CD4-positive, alpha-beta T cell treated with Interleukin-6 at 100 ng/mL for 8 hours (primary cell): ENCODE data around the gene PIK3R6.

Source experiments
- DNase-seq: peaks from one replicate; pipeline ENCODE4 v3.0.0-alpha.2; 2020; ENCODE audit warnings: mixed read lengths, low spot score

Gene PIK3R6

DNA sequence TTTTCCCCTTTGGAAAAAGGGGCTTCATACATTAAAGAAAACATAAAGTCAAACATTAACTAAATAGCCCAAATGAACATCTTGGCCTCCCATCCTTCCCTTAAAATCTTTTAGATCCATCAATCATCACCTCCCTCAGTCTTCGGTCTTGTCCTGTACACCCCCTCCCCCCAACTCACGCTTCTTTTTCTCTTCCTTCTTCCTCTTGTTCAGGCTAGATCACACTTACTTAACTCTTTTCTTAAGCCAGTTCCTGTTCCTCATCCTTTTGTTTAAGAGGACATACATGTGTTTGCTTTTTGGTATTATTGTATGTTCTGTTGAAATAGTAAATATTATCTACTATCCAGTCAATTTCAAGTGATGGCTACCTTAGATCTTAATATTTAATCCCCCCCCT is 73.8 kb downstream of the PIK3R6 start:
- no peak for DNase-seq

DNA sequence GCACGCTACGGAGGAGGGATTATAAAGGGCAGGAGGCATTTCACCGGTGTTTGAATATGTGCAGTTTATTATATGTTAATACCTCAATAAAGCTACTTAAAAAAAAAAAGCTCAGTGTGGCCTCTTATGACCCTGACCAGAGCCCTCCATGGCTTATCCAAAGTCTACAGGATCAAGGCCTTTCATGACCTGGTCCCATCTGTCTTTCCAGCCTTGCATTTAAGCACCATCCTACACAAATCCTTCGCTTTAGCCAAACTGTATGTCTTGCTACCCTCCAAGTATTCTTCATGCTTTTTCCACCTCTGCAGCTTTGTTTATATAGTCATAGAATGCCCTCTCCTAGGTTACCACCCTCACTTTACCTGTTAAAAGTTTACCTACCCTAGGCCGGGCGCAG is 74.8 kb downstream of the PIK3R6 start:
- no peak for DNase-seq

DNA sequence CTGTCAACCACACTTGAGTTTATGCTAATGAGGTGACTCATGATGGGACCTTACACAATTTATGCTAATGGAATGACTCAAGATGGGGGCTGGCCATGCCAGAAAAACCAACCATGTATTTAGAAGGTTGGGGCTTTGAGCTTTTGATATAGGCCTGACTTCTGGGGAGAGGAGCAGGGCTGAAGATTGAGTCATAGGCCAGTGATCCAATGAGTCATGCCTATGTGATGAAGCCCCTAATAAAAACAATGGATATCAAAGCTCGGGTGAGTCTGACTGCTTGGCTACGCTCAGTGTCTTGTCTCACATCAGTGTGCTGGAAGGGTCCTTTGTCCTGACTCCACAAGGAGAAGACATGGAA is 75.6 kb downstream of the PIK3R6 start:
- DNase-seq = no peak

DNA sequence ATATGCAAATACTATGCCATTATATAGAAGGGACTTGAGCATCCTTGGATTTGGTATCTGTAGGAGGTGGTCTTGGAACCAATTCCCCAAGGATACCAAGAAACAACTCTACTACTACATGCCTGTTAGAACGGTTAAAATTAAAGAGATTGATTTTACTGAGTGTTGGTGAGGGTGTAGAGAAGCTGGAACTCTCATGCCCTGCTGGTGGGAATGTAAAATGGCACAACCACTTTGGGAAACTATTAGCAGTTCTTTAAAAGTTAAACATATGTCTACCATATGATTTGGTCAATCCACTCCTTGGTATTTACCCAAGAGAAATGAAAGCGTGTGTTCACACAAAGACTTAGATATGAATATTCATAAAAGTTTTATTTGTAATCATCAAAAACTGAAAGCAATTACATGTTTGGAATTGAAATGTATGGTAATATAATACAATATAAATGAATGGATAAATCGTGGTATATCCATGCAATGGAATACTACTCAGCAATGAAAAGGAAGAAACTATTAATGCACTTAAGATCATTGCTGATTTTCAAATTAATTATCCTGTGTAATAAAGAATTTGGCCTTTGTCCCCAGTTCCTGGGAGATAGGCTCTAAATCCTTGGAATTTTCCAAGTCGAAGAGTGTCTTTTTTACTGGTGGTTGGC is 76.1 kb downstream of the PIK3R6 start:
- DNase-seq = no peak

DNA sequence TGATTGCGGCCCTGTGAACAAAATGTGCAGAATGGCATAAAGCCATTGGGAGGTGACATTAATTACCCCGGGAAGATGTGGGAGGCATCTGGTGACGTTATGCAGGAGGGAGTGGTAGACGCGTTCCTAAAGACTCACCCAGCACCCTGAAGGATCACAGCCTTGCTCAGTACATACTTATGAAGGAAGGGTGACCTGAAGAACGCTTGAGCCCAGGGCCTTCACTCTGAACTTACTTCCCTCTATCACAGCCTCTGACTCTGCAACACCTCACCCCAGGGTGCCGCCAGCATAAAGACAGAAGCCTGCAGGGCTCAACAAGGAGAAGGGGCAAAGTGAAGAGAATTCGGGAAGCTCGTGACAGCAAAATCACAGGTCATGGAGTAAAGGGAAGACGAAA is 77.7 kb downstream of the PIK3R6 start:
- no peak for DNase-seq

DNA sequence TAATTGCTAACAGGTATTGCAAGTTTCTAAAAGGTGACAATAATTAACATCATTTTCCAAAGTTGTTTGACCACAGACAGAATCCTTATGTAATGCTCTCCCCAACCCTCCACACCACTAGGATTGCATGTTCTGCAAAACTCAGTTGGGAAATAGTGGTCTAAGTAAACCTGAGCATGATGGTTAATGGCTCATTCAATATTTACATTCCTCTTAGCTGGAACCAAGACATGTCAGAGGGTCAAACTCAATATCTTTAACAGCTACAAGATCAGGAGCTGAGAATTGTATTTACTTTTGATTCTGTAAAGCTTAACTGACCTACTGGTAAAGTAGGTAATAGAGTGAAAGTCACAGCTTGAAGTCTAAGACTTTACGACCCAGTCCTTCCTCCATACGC is 78.5 kb downstream of the PIK3R6 start:
- no peak for DNase-seq

DNA sequence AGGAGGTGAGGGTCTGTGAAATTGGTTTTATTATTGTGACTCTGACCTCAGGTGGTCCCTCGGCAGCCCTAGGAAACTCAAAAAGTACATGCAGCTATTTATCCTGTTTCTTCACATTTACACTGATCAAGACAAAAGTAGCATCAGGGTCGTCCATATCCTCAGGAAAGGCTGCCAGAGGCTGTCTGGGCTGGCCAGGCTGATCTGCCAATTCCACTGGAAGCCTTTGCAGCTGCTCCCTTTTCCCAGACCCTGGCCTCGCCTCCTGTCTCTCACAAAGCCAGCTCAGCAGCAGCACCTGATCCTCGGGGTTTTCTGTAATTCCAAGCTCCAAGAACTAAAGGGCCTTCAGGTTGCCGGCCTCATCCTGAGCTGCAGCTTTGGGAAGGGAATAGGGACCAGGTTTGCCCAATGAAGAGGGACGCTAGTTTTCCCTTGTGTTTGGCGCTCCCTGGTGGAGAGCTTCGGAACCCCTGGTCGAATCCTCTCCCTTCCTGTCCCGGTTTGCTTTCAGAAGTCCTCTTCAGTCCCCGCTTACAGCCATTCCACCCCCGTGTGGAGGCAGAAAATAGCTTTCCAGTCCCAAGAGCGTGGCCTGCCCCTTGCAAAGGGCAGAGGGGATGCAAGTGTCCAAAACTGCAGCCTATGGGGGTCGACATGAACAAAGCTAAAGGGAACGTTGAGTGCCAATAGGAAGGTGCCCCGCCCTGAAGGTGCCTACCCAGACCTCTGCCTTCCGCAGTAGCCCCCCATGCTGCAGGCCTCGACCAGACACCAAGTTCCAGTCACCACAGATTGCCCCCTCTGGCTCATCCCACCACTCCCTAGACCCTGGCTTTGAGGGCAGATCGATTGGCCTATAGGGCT is 81.7 kb downstream of the PIK3R6 start:
- peak; percentile 40 for DNase-seq

DNA sequence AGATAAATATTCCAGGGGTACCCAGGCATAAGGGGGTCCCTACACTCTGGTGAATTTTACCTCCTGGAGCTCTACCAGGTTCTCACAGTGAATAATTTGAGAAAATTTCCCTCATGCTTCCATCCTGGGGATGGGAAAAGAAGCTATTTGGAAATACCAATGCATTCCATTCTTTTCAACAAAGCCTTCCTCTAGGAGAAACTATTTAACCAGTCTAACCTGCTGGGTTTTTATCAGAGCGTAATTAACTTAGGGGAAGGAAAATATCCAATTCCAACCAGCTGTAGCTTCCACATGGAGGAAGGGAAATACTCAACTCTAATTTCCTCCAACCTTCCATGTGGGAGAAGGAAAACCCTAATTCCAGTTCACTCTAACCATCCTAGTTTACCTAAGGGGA is 85.3 kb downstream of the PIK3R6 start:
- no peak for DNase-seq

DNA sequence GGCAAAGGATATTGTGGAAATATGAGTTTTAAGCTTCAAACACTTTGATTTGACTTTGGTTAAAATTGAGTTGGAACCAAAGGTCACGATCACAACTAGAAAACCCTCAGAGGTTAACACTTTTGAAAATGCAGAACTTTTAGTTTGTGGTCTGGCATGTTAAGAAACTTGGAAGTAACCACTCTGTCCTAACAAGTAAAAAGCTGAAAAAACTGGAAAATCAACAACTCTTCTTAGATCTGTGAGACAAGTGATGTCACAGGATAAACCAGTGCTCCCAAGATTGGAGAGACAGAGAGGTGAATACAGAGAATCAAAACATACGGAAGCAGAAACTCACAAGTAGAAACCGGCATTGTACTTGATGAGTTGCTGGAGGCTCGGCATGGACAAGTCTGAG is 85.7 kb downstream of the PIK3R6 start:
- DNase-seq = no peak

DNA sequence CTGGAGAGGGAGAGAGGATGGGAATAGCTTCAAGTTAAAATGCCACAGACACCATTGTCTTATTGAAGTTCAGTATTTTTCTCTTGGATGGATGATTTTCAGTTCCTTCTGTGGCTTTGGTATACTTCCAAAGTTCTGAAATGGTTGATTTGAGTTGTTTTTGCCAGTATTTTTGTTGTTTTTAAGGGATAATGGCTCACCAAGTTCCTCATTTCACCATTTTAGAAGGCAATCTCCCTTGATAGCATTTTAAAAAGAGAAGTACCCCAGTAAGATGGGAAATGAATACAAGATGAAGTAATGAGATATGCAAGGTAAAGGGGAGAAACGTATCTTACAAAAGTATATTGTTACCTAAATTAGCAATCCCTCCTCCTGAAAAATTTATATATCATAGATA is 90.6 kb downstream of the PIK3R6 start:
- no peak for DNase-seq

DNA sequence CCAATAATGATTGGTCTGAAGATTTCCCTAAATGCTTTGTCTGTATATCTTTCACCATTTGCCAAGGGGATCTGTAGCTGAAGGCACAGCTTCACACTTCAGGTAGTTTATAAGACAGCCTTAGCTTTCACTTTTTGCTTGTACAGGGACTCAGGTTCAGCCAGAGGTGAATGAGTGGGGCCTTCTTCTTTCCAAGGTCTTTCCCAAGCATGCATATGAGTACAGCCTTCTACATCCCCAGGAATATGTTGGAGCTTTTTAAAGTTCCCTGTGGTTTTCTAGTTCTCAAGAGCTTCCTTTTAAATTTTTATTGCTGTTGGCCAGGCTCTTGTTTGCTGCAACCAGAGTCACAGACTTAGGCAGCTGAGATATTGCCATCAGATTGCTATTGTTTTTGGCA is 91.2 kb downstream of the PIK3R6 start:
- DNase-seq = no peak

DNA sequence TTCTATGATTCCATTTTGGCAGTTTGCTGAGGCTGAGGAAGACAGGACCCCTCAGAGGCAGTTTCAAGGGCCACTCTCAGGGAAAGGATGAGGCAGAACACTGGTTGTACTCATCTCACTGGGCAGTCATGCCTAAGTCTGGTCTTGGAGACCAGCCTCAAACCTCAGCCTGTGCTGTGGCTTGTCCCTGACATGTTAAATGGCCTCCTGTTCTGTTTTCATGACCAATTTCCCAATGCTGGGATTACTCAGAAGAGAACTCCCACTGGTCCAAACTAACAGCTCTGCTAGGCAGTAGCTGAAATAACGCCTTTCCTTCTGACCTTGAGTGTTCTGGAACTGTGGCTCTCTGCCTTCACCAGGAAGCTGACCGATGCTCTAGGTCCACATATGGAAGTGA is 100.7 kb downstream of the PIK3R6 start:
- no peak for DNase-seq

DNA sequence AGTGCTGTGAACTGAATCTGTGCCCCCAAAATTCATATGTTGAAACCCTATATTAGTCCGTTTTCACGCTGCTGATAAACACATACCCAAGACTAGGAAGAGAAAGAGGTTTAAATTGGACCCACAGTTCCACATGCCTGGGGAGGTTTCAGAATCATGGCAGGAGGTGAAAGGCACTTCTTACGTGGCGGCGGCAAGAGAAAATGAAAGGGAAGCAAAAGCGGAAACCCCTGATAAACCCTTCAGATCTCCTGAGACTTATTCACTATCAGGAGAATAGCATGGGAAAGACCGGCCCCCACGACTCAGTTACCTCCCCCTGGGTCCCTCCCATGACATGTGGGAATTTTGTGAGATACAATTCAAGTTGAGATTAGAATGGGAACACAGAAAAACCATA is 105.5 kb downstream of the PIK3R6 start:
- DNase-seq = no peak

DNA sequence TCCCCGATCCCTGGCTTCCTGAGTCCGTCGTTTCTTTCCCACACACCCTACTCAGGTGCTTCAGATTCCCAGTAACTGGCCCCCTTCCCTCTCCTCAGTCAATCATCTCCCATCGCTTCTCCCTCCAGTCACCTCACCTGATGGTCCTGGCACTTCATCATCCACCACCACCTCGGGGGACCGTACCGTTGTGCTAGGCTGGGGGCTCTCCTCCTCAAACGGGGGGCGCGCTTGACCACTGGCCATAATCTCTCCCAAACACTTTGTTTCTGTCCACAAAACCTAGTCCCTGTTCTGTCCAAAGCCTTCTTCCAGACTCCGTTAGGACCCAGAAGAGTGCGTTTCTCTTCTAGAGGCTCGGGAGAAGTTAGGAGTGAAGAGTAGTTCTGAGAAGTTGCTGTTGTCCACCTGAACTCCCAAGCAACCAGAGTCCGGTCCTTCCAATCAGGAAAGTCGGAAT is 109.3 kb downstream of the PIK3R6 start, which contains the start of gene SPDYE4:
SPDYE4 (minus strand) TSS at position 410 of the 460 bp plus-strand sequence; CDS start at position 246, 164 bp downstream.
- no peak for DNase-seq

DNA sequence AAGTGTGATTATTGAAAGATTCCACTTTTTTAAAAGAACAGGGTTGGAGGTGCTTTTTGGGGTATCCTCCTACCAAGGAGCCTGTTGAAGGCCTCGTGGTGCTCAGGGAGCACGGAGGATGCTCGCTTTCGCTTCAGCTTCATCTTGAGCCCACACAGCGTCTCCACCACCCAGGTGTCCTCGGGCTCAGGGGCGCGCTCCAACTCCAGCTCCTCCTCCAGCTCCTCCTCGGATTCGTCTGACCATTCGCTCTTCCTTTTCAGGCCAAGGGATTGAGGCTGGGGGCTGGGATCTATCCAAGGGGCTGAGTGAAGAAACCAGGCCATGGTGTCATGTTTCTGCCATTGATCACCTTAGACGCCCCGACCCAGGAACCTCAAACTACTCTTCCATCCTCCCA is 110.3 kb downstream of the PIK3R6 start:
- no peak for DNase-seq

DNA sequence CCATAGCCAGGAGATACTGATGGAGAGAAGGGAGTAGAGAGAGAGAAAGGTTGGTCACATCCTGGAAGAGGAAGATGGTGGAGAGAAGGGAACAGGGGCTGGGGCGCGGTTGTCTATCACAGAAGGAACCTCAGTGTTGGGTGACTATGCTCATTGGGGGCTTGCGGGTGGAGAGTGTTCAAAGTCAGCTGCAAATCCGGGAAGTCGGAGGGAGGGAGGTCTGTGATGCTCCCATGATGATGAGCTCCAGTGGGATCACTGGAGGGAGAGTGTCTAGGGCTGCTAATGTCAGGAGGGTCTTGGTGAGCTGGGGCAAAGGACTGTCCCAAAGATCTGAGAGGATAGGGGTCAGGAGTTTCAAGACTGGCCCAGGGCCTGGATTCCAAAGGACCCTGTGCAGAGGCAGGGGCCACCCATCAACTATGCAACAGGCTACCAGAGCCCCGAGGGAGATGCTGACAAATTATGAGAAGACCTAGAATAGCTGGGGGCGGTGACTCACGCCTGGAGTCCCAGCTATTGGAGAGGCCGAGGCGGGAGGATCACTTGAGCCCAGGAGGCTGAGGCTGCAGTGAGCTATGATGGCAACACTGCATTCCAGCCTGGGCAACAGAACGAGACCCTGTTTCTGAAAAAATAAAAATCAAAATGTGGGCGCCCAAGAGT is 111.8 kb downstream of the PIK3R6 start:
- DNase-seq = no peak

DNA sequence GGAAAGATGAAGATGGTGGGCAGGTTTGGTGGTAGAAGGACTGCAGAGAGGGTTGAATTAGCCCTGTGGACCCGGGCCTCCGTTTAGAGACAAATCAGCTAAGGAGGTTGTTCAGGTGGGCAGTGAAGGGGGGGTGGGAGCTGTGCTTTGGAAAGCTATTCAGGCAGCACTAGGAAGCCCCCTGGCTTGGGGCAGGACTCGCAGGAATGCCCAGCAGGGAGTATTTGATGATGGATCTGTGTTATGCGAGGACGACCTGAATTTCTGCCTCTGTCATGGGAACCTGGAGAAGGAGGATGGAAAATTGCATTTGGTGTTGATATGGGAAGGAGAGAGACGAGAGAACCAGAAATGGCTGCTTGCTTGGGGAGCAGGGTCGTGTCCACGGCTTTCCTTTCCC is 112.6 kb downstream of the PIK3R6 start:
- no peak for DNase-seq

DNA sequence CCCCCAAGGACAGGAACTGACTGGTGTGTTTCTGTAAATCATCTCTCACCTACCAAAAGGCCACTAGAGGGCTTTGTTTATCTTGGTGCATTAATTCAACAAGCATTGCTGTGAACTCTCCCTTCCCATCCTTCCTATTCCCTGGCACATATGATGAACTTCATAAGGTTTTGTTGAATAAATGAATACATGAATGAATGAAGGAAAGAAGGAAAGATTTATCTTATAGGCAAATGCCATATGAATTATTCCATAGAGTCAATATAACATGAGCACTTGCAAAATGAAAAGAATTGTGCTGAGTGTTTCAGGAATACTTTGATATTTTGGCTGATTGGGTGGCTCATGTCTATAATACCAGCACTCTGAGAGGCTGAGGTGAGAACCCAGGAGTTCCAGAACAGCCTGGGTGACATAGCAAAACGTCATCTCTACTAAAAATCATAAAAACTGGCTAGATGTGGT is 113.5 kb downstream of the PIK3R6 start:
- no peak for DNase-seq

DNA sequence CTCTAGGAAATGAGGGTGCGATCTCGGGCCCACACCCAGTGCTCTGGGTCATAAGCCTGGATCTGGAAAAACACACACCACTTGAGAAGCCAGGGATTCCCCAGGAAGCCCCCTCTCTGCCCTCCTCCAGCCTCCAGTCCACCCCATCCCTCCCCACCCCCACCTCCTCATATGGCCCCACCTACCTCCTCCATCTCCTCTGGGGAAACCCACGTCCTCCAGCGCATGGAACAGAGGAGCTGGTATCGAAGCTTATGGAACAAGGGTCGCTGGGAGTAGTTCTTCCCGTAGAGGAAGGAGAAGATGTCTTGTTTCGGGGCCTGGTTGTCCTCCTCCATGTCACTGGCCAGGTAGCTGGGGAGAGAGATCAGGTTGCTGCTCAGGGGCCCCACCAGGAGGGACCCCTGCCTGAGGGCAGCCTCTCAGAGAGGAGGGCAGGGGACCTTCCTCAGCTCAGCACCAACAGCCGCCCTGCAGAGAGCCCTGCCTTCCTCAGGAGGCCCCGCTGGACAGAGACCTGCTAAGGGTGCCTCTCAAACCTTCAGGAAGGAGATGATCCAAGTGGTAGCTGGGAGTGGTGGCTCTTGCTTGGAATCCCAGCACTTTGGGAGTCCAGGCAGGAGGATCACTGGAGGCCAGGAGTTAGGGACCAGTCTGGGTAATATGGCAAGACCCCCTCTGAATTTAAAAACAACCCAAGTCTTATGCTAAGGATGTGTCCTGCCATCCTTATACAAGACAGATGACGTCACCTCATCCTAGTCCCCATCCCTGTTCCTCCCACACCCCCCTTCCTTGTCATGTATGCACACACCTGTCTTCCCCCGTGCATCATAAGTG is 114.1 kb downstream of the PIK3R6 start:
- DNase-seq = no peak
